HUES64 (cell line): ENCODE measurements around the gene C22orf31.
"Not testable (repeated sequence)": the region's sequence is repeated elsewhere in the genome, so short reads cannot be mapped to it uniquely, and the experiment has no call there.

ENCODE experiments used
- H3K27ac ChIP-seq: 2 replicates; pipeline ENCODE4 v1.7.0; 2013; ENCODE audit warnings: low read depth, low read length, inconsistent platforms
- H3K27me3 ChIP-seq: 2 replicates; pipeline ENCODE4 v1.6.1; 2013; ENCODE audit warnings: mild to moderate bottlenecking, low read length; ENCODE audit not compliant: insufficient read depth
- H3K36me3 ChIP-seq: 2 replicates; pipeline ENCODE4 v1.6.1; 2013; ENCODE audit warnings: mild to moderate bottlenecking, low read length; ENCODE audit not compliant: insufficient read depth
- H3K4me1 ChIP-seq: 2 replicates; pipeline ENCODE4 v1.6.1; 2013; ENCODE audit warnings: mild to moderate bottlenecking, low read length, moderate library complexity; ENCODE audit not compliant: insufficient read depth
- H3K4me3 ChIP-seq: 2 replicates; pipeline ENCODE4 v1.5.1; 2013; ENCODE audit warnings: mild to moderate bottlenecking, low read length, moderate library complexity
- H3K9ac ChIP-seq: 2 replicates; pipeline ENCODE4 v1.6.1; 2013; ENCODE audit warnings: mild to moderate bottlenecking, low read depth, low read length
- H3K9me3 ChIP-seq: 2 replicates; pipeline ENCODE4 v1.6.1; 2013; ENCODE audit warnings: low read depth, low read length; ENCODE audit not compliant: insufficient read depth
- WGBS: fragments of 150-250, 120-280 bp; methylation state at CpG from one replicate; pipeline ENCODE4 v1.1.7; 2013; ENCODE audit warnings: missing lambda C conversion rate; 5-methylcytosine and 5-hydroxymethylcytosine counted together

C22orf31 gene

GRCh38 chr22:29050457-29050856 is 11.2 kb downstream of the C22orf31 start:
- H3K27me3 ChIP-seq = no peaks in the 10 kb centered on the region
- H3K4me3 ChIP-seq = no peak overlapping the region
- H3K27ac ChIP-seq = no peak overlapping the region
- no peak overlapping the region for H3K9ac ChIP-seq
- H3K36me3 ChIP-seq = peaks cover 56% of the 10 kb centered on the region
- 96% methylated on average over 24 of the region's 24 CpGs for WGBS
- H3K9me3 ChIP-seq = no peaks in the 10 kb centered on the region
- H3K4me1 ChIP-seq = peaks cover 23% of the 10 kb centered on the region

- no peaks in the 10 kb centered on the region for H3K27me3 ChIP-seq
- H3K36me3 ChIP-seq = peaks cover 62% of the 10 kb centered on the region
- no peak overlapping the region for H3K4me3 ChIP-seq
- 95% methylated on average over 38 of the region's 38 CpGs for WGBS
- H3K4me1 ChIP-seq = peaks cover 16% of the 10 kb centered on the region
- no peaks in the 10 kb centered on the region for H3K9me3 ChIP-seq
- H3K27ac ChIP-seq = no peak overlapping the region
- H3K9ac ChIP-seq = no peak overlapping the region
These were observed 11.9 kb downstream of the C22orf31 start for GRCh38 chr22:29049655-29050263.

- Histone ChIP-seq H3K4me1 (peaks cover 8% of the 10 kb centered on the region), H3K9me3 (no peaks in the 10 kb centered on the region), H3K27me3 (no peaks in the 10 kb centered on the region), H3K4me3 (no peak overlapping the region), H3K27ac (no peak overlapping the region), H3K9ac (no peak overlapping the region), H3K36me3 (peaks cover 69% of the 10 kb centered on the region)
- 95% methylated on average over 31 of the region's 31 CpGs for WGBS
These were observed 12.6 kb downstream of the C22orf31 start for GRCh38 chr22:29048822-29049654.

GRCh38 chr22:29044657-29045176 is 16.9 kb downstream of the C22orf31 start:
- WGBS = 94% methylated on average over 13 of the region's 13 CpGs
- Histone ChIP-seq H3K27ac (no peak overlapping the region), H3K27me3 (no peaks in the 10 kb centered on the region), H3K36me3 (peaks cover 69% of the 10 kb centered on the region), H3K4me3 (no peak overlapping the region), H3K4me1 (no peaks in the 10 kb centered on the region), H3K9me3 (no peaks in the 10 kb centered on the region), H3K9ac (no peak overlapping the region)

- no peaks in the 10 kb centered on the region for H3K9me3 ChIP-seq
- peaks cover 62% of the 10 kb centered on the region for H3K36me3 ChIP-seq
- H3K9ac ChIP-seq = no peak overlapping the region
- H3K27ac ChIP-seq = no peak overlapping the region
- no peaks in the 10 kb centered on the region for H3K27me3 ChIP-seq
- H3K4me1 ChIP-seq = no peaks in the 10 kb centered on the region
- WGBS = 90% methylated on average over 6 of the region's 7 CpGs
- H3K4me3 ChIP-seq = no peak overlapping the region
These were observed 17.6 kb downstream of the C22orf31 start for GRCh38 chr22:29043906-29044575.

GRCh38 chr22:29041408-29041807 is 20.2 kb downstream of the C22orf31 start:
- H3K4me3 ChIP-seq = no peak overlapping the region
- 98% methylated on average over 2 of the region's 2 CpGs for WGBS
- no peaks in the 10 kb centered on the region for H3K9me3 ChIP-seq
- H3K27me3 ChIP-seq = no peaks in the 10 kb centered on the region
- no peak overlapping the region for H3K27ac ChIP-seq
- H3K4me1 ChIP-seq = no peaks in the 10 kb centered on the region
- H3K36me3 ChIP-seq = peaks cover 36% of the 10 kb centered on the region
- no peak overlapping the region for H3K9ac ChIP-seq

GRCh38 chr22:29040385-29041275 is 21.0 kb downstream of the C22orf31 start:
- no peak overlapping the region for H3K4me3 ChIP-seq
- H3K27ac ChIP-seq = no peak overlapping the region
- H3K36me3 ChIP-seq = peaks cover 28% of the 10 kb centered on the region
- H3K27me3 ChIP-seq = no peaks in the 10 kb centered on the region
- 65% methylated on average over 9 of the region's 9 CpGs for WGBS
- no peak overlapping the region for H3K9ac ChIP-seq
- no peaks in the 10 kb centered on the region for H3K9me3 ChIP-seq
- H3K4me1 ChIP-seq = no peaks in the 10 kb centered on the region

- 97% methylated on average over 4 of the region's 4 CpGs for WGBS
- H3K27me3 ChIP-seq, H3K4me1 ChIP-seq, H3K9ac ChIP-seq, H3K4me3 ChIP-seq, H3K27ac ChIP-seq, H3K9me3 ChIP-seq: not testable (repeated sequence)
- H3K36me3 ChIP-seq = peaks cover 20% of the 10 kb centered on the region
These were observed 21.9 kb downstream of the C22orf31 start for GRCh38 chr22:29039684-29040083.

- H3K36me3 ChIP-seq = peaks cover 15% of the 10 kb centered on the region
- H3K9me3 ChIP-seq = no peaks in the 10 kb centered on the region
- no peak overlapping the region for H3K9ac ChIP-seq
- no peaks in the 10 kb centered on the region for H3K27me3 ChIP-seq
- no peak overlapping the region for H3K27ac ChIP-seq
- H3K4me3 ChIP-seq = no peak overlapping the region
- no peaks in the 10 kb centered on the region for H3K4me1 ChIP-seq
- WGBS = 90% methylated on average over 9 of the region's 9 CpGs
These were observed 22.5 kb downstream of the C22orf31 start for GRCh38 chr22:29039148-29039547.

GRCh38 chr22:29037340-29037932 is 24.2 kb downstream of the C22orf31 start:
- peaks cover 4% of the 10 kb centered on the region for H3K4me1 ChIP-seq
- H3K27me3 ChIP-seq = no peaks in the 10 kb centered on the region
- no peaks in the 10 kb centered on the region for H3K9me3 ChIP-seq
- H3K36me3 ChIP-seq = peaks cover 3% of the 10 kb centered on the region; the same call in 1 of the 2 replicates
- no peak overlapping the region for H3K27ac ChIP-seq
- 93% methylated on average over 4 of the region's 4 CpGs for WGBS
- H3K9ac ChIP-seq = no peak overlapping the region
- no peak overlapping the region for H3K4me3 ChIP-seq
